Measurements from ENCODE around the gene LOXHD1. TPM values are rescaled to one million over a fixed set of nuclear protein-coding genes. Genes with fewer than 3 reads are reported as not detected.

Gene LOXHD1
- total and polyA plus RNA-seq, 2 donors (not counting 1 experiment from before 2014, with no cell fraction given), result not detected

GRCh38 chr18:46596119-46596518, 60.9 kb downstream of the LOXHD1 start:
- Histone ChIP-seq H3K79me2 (ENCODE audit: control insufficient read depth, insufficient read depth, low read length) (no peaks in the 10 kb centered on the region), H4K20me1 (ENCODE audit: control insufficient read depth, insufficient read depth, low read length, poor library complexity, severe bottlenecking) (no peaks in the 10 kb centered on the region), H3K9me3 (ENCODE audit: control extremely low read depth in 1 of 3, control insufficient read depth in 2 of 3, insufficient read depth in 1 of 3, low read length in 2 of 3) (peaks cover 0 to 2% (median 0%) of the 10 kb centered on the region in 3 donors), H3K4me1 (ENCODE audit: control insufficient read depth in 2 of 2, insufficient read depth in 2 of 2, low read length in 2 of 2) (no peaks in the 10 kb centered on the region), H3K4me2 (replicated peaks; ENCODE audit: low read depth, low read length, poor library complexity, severe bottlenecking) (no peak overlapping the region), H3K4me3 (ENCODE audit: control extremely low read depth in 1 of 5, extremely low read depth in 1 of 5, insufficient read depth in 1 of 5, low read depth in 2 of 5, low read length in 4 of 5) (no peak overlapping the region), H2AFZ (ENCODE audit: insufficient read depth, low read depth, low read length, poor library complexity, severe bottlenecking) (no peak overlapping the region), H3K36me3 (replicated peaks in 1 of 2; ENCODE audit: control extremely low read depth in 1 of 2, control insufficient read depth in 1 of 2, extremely low read depth in 1 of 2, insufficient read depth in 2 of 2, low read length in 1 of 2) (no peaks in the 10 kb centered on the region), H3K27ac (ENCODE audit: low read length in 2 of 2) (no peak overlapping the region), H3K27me3 (replicated peaks in 1 of 4; ENCODE audit: control extremely low read depth in 1 of 4, control insufficient read depth in 3 of 4, insufficient read depth in 4 of 4, low read length in 3 of 4) (peaks cover 0 to 4% (median 1%) of the 10 kb centered on the region in 4 experiments), H3K9ac (ENCODE audit: low read length) (no peak overlapping the region)
- H3K27me3 Mint-ChIP-seq, result peaks cover 28% of the 10 kb centered on the region
- DNase-seq (no peak), ATAC-seq (ENCODE audit: low read depth) (no peak)
- no peak for TF ChIP-seq EZH2 (IDR thresholded peaks at IDR 0.05; ENCODE audit: borderline replicate concordance, insufficient read depth, low read depth, low read length, poor library complexity, severe bottlenecking)
- TF ChIP-seq, protein P1, sequence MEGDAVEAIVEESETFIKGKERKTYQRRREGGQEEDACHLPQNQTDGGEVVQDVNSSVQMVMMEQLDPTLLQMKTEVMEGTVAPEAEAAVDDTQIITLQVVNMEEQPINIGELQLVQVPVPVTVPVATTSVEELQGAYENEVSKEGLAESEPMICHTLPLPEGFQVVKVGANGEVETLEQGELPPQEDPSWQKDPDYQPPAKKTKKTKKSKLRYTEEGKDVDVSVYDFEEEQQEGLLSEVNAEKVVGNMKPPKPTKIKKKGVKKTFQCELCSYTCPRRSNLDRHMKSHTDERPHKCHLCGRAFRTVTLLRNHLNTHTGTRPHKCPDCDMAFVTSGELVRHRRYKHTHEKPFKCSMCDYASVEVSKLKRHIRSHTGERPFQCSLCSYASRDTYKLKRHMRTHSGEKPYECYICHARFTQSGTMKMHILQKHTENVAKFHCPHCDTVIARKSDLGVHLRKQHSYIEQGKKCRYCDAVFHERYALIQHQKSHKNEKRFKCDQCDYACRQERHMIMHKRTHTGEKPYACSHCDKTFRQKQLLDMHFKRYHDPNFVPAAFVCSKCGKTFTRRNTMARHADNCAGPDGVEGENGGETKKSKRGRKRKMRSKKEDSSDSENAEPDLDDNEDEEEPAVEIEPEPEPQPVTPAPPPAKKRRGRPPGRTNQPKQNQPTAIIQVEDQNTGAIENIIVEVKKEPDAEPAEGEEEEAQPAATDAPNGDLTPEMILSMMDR (IDR thresholded peaks at IDR 0.05), result no peak
- intact Hi-C loops (cut with micrococcal nuclease), result no loop called here
- no peak overlapping the region for H3K4me3 Mint-ChIP-seq
- no peaks in the 10 kb centered on the region for H3K9me3 Mint-ChIP-seq (ENCODE audit: insufficient read depth)
- ChIA-PET CTCF (no interaction called here), POLR2A (no interaction called here)
- H3K27ac Mint-ChIP-seq, result no peak overlapping the region
- H3K4me1 Mint-ChIP-seq, result no peaks in the 10 kb centered on the region

DNA sequence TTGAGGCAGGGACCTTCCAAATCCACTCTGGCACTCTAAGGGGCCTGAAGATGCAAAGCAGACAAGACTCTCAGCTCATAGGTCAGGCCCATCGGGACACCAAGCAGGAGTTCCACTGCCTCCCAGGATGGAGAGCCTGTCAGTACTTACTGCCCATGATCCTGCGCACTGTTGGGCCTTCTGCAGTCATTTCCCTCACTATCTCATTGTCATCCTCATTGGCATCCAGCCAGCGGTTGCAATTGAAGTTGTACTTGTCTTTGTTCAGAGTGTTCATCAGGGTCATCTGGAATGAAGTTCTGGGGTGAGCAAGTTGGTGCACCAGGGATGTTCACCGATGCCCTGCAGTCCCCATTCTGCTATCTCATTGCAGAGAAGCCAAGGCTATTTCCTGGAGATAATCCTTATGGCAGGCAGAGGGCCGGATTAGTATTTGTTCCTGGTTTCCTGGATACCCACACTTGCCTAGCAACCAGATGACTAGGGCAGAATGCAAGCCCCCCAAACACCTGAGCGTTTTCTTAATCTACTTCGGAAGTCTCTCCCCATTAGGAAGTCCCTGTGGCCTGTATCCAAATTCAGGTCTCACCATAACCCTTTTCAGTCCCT, 65.1 kb downstream of the LOXHD1 start:
- intact Hi-C loops (cut with micrococcal nuclease), result no loop called here
- Histone ChIP-seq H3K4me3 (ENCODE audit: control extremely low read depth in 1 of 5, extremely low read depth in 1 of 5, insufficient read depth in 1 of 5, low read depth in 2 of 5, low read length in 4 of 5) (no peak overlapping the region), H3K36me3 (replicated peaks in 1 of 2; ENCODE audit: control extremely low read depth in 1 of 2, control insufficient read depth in 1 of 2, extremely low read depth in 1 of 2, insufficient read depth in 2 of 2, low read length in 1 of 2) (no peaks in the 10 kb centered on the region), H3K9me3 (ENCODE audit: control extremely low read depth in 1 of 3, control insufficient read depth in 2 of 3, insufficient read depth in 1 of 3, low read length in 2 of 3) (no peaks in the 10 kb centered on the region), H2AFZ (ENCODE audit: insufficient read depth, low read depth, low read length, poor library complexity, severe bottlenecking) (no peak overlapping the region), H3K27me3 (replicated peaks in 1 of 4; ENCODE audit: control extremely low read depth in 1 of 4, control insufficient read depth in 3 of 4, insufficient read depth in 4 of 4, low read length in 3 of 4) (peaks cover 0 to 4% (median 1%) of the 10 kb centered on the region in 4 experiments), H3K79me2 (ENCODE audit: control insufficient read depth, insufficient read depth, low read length) (no peaks in the 10 kb centered on the region), H3K4me1 (ENCODE audit: control insufficient read depth in 2 of 2, insufficient read depth in 2 of 2, low read length in 2 of 2) (no peaks in the 10 kb centered on the region), H3K9ac (ENCODE audit: low read length) (no peak overlapping the region), H4K20me1 (ENCODE audit: control insufficient read depth, insufficient read depth, low read length, poor library complexity, severe bottlenecking) (no peaks in the 10 kb centered on the region), H3K27ac (ENCODE audit: low read length in 2 of 2) (no peak overlapping the region), H3K4me2 (replicated peaks; ENCODE audit: low read depth, low read length, poor library complexity, severe bottlenecking) (no peak overlapping the region)
- POLR2A ChIA-PET, result no interaction called here
- DNase-seq (no peak), ATAC-seq (ENCODE audit: low read depth) (no peak)
- CTCF ChIA-PET, result no interaction called here
- H3K9me3 Mint-ChIP-seq (ENCODE audit: insufficient read depth), result no peaks in the 10 kb centered on the region
- no peaks in the 10 kb centered on the region for H3K4me1 Mint-ChIP-seq
- H3K27ac Mint-ChIP-seq, result no peak overlapping the region
- no peak overlapping the region for H3K4me3 Mint-ChIP-seq
- no peak for TF ChIP-seq EZH2 (IDR thresholded peaks at IDR 0.05; ENCODE audit: borderline replicate concordance, insufficient read depth, low read depth, low read length, poor library complexity, severe bottlenecking)
- TF ChIP-seq, protein P1 (IDR thresholded peaks at IDR 0.05), result no peak
- peaks cover 25% of the 10 kb centered on the region for H3K27me3 Mint-ChIP-seq
- WGBS (ENCODE audit: insufficient coverage), result 45% methylated on average over 4 of the region's 7 CpGs

Measured in B cell (primary cell).